SK-N-SH treated with all-trans-retinoic acid at 6 μM for 48 hours (cell line): ENCODE measurements around the gene PAK4.
"Not testable (repeated sequence)": the region's sequence is repeated elsewhere in the genome, so short reads cannot be mapped to it uniquely, and the experiment has no call there.

ENCODE experiments used
- ATAC-seq: fragments of 200-7000 bp; cut with Tn5 transposase; 3 replicates; pipeline ENCODE4 v1.9.1; 2020; ENCODE audit warnings: mild to moderate bottlenecking, moderate library complexity
- ARNTL ChIP-seq: fragments of 450-650 bp; formaldehyde crosslinking; IDR thresholded peaks from 2 replicates; pipeline ENCODE4 v1.5.0; 2020; ENCODE audit warnings: low read depth, mild to moderate bottlenecking, moderate library complexity, borderline replicate concordance
- CSRNP3 ChIP-seq: fragments of 250-450 bp; sonication (Bioruptor Pico); IDR thresholded peaks from 2 replicates; pipeline ENCODE4 v1.5.1; 2021; ENCODE audit warnings: mild to moderate bottlenecking, moderate library complexity
- ESRRG ChIP-seq: fragments of 250-450 bp; sonication (Bioruptor Pico); IDR thresholded peaks from 2 replicates; pipeline ENCODE4 v1.6.1; 2021; ENCODE audit warnings: mild to moderate bottlenecking
- ISL1 ChIP-seq: fragments of 250-450 bp; sonication (Bioruptor Pico); IDR thresholded peaks from 2 replicates; pipeline ENCODE4 v2.1.2; 2022; ENCODE audit warnings: mild to moderate bottlenecking, moderate library complexity
- OSR1 ChIP-seq: fragments of 250-450 bp; sonication (Bioruptor Pico); IDR thresholded peaks from 2 replicates; pipeline ENCODE4 v1.8.0; 2022; ENCODE audit warnings: moderate library complexity, mild to moderate bottlenecking, inconsistent platforms
- PPARA ChIP-seq: fragments of 250-450 bp; sonication (Bioruptor Pico); IDR thresholded peaks from 2 replicates; pipeline ENCODE4 v1.5.0; 2020; ENCODE audit warnings: mild to moderate bottlenecking, borderline replicate concordance
- RARB ChIP-seq: fragments of 250-450 bp; sonication (Bioruptor Pico); IDR thresholded peaks from 2 replicates; pipeline ENCODE4 v1.8.0; 2021; ENCODE audit warnings: mild to moderate bottlenecking, moderate library complexity
- TCF4 ChIP-seq: fragments of 250-450 bp; sonication (Bioruptor Pico); IDR thresholded peaks from 2 replicates; pipeline ENCODE4 v1.8.0; 2021; ENCODE audit warnings: mild to moderate bottlenecking, moderate library complexity, borderline replicate concordance
- TOX ChIP-seq: fragments of 250-450 bp; sonication (Bioruptor Pico); IDR thresholded peaks from 2 replicates; pipeline ENCODE4 v1.8.0; 2021; ENCODE audit warnings: mild to moderate bottlenecking, moderate library complexity, borderline replicate concordance
- TSHZ2 ChIP-seq: fragments of 250-450 bp; sonication (Bioruptor Pico); IDR thresholded peaks from 2 replicates; pipeline ENCODE4 v1.5.0; 2020; ENCODE audit warnings: mild to moderate bottlenecking, moderate library complexity
- ZFP3 ChIP-seq: fragments of 250-450 bp; sonication (Bioruptor Pico); IDR thresholded peaks from 2 replicates; pipeline ENCODE4 v1.5.0; 2020; ENCODE audit warnings: mild to moderate bottlenecking, moderate library complexity
- ZNF565 ChIP-seq: fragments of 450-650 bp; formaldehyde crosslinking; conservative IDR thresholded peaks from 2 replicates; pipeline ENCODE4 v1.5.0; 2020; ENCODE audit warnings: low read depth, mild to moderate bottlenecking, moderate library complexity
- ZNF70 ChIP-seq: fragments of 450-650 bp; formaldehyde crosslinking; IDR thresholded peaks from 2 replicates; pipeline ENCODE4 v1.5.0; 2020; ENCODE audit warnings: mild to moderate bottlenecking, moderate library complexity
- ZNF8 ChIP-seq: fragments of 450-650 bp; formaldehyde crosslinking; IDR thresholded peaks from 2 replicates; pipeline ENCODE4 v1.5.0; 2020; ENCODE audit warnings: mild to moderate bottlenecking, moderate library complexity
- TF ChIP-seq, protein P1 (sequence below): fragments of 250-450 bp; sonication (Bioruptor Pico); IDR thresholded peaks from 2 replicates; pipeline ENCODE4 v1.5.1; 2020; ENCODE audit warnings: low read depth, mild to moderate bottlenecking, moderate library complexity
- TF ChIP-seq, protein P2 (sequence below): fragments of 250-450 bp; sonication (Bioruptor Pico); IDR thresholded peaks from 2 replicates; pipeline ENCODE4 v1.8.0; 2021; ENCODE audit warnings: low read depth, mild to moderate bottlenecking, moderate library complexity, borderline replicate concordance

The PAK4 gene

GRCh38 chr19:39139305-39139874 lies 13.8 kb downstream of the PAK4 start:
- ATAC-seq: peak; percentile 22; the same call in 1 of the 3 replicates
- TF ChIP-seq ISL1 (CRISPR knock-in tag): 0 out of 2 replicates have a peak, but pooled peaks have one; percentile 11
- TF ChIP-seq TOX: no peak
- TF ChIP-seq, all 23 proteins: peak for 1

GRCh38 chr19:39139971-39140453 lies 14.4 kb downstream of the PAK4 start:
- no peak; the same call in 2 of the 3 replicates for ATAC-seq
- TF ChIP-seq ESRRG (CRISPR knock-in tag): no peak
- peak; percentile 21; the same call in 1 of the 2 replicates for TF ChIP-seq TCF4 (CRISPR knock-in tag)

DNA sequence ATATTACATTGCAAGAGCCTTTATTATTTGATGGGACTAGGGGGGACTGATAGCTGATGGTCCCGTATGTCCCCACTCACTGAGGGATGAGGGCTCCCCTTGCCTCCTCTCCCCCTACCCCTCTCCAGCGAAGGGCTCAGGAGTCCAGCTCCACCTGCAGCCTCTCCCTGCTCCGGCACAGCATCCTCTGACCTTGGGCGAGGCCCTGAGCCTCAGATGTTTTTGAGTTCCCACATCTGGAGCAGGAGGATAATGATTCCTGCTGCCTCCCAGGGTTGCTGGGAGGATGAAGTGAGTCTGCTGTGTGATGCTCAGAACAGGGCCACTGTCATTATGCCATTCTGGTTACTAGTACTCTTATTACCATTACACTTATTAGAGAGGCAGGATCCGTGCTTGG lies 15.0 kb downstream of the PAK4 start:
- ATAC-seq: no peak
- TF ChIP-seq TOX: no peak
- TF ChIP-seq RARB (CRISPR knock-in tag): no peak
- TF ChIP-seq ZNF565: no peak
- no peak for TF ChIP-seq ZFP3 (CRISPR knock-in tag)

DNA sequence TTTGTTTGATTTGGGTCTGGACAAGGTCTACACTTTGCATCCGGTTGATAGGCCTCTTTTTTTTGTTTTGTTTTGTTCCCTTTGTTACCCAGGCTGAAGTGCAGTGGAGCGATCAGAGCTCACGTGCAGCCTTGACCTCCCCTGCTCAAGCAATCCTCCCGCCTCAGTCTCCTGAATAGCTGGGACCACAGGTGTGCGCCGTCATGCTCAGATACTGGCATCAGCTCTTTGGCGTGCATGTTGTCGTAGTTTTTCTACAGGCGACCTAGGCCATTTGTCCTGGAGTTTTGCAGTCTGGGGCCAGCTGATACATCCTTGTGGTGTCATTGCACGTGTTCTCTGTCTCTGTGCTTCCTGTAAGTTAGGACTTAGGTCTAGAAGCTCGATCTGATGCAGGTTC lies 16.3 kb downstream of the PAK4 start:
- TF ChIP-seq TCF4 (CRISPR knock-in tag) (no peak), CSRNP3 (CRISPR knock-in tag) (no peak), TSHZ2 (CRISPR knock-in tag) (no peak), TOX (no peak), PPARA (no peak), ISL1 (CRISPR knock-in tag) (no peak), ZNF70 (CRISPR knock-in tag) (no peak), OSR1 (CRISPR knock-in tag) (no peak)
- ATAC-seq: no peak

DNA sequence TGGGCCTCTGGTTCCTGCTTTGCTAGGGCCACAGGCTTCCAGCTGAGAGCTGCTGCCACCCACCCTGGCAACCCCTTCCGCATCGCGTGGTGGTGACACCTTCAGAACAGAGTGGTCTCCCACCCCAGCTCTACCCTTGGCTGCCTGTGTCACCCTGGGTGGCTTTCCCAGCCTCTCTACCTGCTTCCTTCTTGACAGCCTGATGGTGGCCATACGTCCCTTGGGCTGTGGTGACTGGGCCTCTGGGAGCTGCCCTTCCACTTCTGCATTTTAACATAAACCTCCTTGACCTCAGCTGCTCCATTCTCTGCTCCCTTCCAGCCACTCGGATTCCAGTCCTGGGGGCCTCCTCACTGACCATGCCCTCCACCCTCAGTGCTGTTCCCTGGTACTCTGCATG lies 17.0 kb downstream of the PAK4 start:
- ATAC-seq: no peak
- TF ChIP-seq ZNF8 (CRISPR knock-in tag) (no peak), TOX (no peak), TCF4 (CRISPR knock-in tag) (no peak), CSRNP3 (CRISPR knock-in tag) (no peak), ESRRG (CRISPR knock-in tag) (no peak), OSR1 (CRISPR knock-in tag) (no peak), ARNTL (CRISPR knock-in tag) (no peak), TSHZ2 (CRISPR knock-in tag) (no peak), ZNF565 (no peak), ISL1 (CRISPR knock-in tag) (no peak), ZNF70 (CRISPR knock-in tag) (no peak)
- TF ChIP-seq, protein P1, sequence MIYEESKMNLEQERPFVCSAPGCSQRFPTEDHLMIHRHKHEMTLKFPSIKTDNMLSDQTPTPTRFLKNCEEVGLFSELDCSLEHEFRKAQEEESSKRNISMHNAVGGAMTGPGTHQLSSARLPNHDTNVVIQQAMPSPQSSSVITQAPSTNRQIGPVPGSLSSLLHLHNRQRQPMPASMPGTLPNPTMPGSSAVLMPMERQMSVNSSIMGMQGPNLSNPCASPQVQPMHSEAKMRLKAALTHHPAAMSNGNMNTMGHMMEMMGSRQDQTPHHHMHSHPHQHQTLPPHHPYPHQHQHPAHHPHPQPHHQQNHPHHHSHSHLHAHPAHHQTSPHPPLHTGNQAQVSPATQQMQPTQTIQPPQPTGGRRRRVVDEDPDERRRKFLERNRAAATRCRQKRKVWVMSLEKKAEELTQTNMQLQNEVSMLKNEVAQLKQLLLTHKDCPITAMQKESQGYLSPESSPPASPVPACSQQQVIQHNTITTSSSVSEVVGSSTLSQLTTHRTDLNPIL (CRISPR knock-in tag): no peak
- TF ChIP-seq, protein P2, sequence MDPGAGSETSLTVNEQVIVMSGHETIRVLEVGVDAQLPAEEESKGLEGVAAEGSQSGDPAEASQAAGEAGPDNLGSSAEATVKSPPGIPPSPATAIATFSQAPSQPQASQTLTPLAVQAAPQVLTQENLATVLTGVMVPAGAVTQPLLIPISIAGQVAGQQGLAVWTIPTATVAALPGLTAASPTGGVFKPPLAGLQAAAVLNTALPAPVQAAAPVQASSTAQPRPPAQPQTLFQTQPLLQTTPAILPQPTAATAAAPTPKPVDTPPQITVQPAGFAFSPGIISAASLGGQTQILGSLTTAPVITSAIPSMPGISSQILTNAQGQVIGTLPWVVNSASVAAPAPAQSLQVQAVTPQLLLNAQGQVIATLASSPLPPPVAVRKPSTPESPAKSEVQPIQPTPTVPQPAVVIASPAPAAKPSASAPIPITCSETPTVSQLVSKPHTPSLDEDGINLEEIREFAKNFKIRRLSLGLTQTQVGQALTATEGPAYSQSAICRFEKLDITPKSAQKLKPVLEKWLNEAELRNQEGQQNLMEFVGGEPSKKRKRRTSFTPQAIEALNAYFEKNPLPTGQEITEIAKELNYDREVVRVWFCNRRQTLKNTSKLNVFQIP (CRISPR knock-in tag): no peak

- ATAC-seq: not testable (repeated sequence)
Measured at GRCh38 chr19:39143757-39144289, 18.2 kb downstream of the PAK4 start.
